ENCODE data around the gene ADCY3. TPM values are rescaled to one million over a fixed set of nuclear protein-coding genes. Genes with fewer than 3 reads are reported as not detected.

ADCY3 gene
- polyA plus RNA-seq, 1 donor from 2014 or later = 28.8 TPM

DNA sequence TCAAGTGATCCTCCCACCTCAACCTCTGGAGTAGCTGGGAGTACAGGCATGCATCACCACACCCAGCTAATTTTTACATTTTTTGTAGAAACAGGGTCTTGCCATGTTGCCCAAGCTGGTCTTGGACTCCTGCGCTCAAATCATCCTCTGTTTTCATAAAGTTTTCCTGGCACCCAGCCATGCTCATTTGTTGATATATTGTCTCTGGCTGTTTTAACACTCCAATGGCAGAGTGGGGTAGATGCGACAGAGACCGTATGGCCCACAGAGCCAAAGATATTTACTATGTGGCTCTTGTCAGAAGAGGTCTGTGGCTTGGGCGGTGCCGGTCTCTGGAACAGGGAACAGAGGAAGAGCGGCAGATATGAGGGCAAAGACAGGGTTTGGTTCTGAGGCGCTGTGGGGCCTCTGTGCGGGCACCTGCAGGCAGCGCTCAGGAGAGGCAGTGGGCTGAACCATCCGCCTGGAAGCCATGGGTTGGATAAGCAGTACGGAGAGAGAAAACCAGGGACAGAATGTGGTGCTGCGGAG lies 76.6 kb downstream of the ADCY3 start:
- H3K36me3 ChIP-seq (ENCODE audit: insufficient read depth, low read length) = no peaks in the 10 kb centered on the region
- H3K27ac ChIP-seq (ENCODE audit: low read length) = no peak overlapping the region
- no peak overlapping the region for H3K4me3 ChIP-seq (ENCODE audit: low read length)
- no peaks in the 10 kb centered on the region for H4K20me1 ChIP-seq (ENCODE audit: insufficient read depth)
- H3K27me3 ChIP-seq (ENCODE audit: insufficient read depth, low read depth, low read length) = no peaks in the 10 kb centered on the region
- no peaks in the 10 kb centered on the region for H3K9me2 ChIP-seq (ENCODE audit: insufficient read depth, low read length)
- TF ChIP-seq, protein P1, sequence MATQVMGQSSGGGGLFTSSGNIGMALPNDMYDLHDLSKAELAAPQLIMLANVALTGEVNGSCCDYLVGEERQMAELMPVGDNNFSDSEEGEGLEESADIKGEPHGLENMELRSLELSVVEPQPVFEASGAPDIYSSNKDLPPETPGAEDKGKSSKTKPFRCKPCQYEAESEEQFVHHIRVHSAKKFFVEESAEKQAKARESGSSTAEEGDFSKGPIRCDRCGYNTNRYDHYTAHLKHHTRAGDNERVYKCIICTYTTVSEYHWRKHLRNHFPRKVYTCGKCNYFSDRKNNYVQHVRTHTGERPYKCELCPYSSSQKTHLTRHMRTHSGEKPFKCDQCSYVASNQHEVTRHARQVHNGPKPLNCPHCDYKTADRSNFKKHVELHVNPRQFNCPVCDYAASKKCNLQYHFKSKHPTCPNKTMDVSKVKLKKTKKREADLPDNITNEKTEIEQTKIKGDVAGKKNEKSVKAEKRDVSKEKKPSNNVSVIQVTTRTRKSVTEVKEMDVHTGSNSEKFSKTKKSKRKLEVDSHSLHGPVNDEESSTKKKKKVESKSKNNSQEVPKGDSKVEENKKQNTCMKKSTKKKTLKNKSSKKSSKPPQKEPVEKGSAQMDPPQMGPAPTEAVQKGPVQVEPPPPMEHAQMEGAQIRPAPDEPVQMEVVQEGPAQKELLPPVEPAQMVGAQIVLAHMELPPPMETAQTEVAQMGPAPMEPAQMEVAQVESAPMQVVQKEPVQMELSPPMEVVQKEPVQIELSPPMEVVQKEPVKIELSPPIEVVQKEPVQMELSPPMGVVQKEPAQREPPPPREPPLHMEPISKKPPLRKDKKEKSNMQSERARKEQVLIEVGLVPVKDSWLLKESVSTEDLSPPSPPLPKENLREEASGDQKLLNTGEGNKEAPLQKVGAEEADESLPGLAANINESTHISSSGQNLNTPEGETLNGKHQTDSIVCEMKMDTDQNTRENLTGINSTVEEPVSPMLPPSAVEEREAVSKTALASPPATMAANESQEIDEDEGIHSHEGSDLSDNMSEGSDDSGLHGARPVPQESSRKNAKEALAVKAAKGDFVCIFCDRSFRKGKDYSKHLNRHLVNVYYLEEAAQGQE (IDR thresholded peaks at IDR 0.05; ENCODE audit: borderline replicate concordance) = no peak
- TF ChIP-seq SMC3 (conservative IDR thresholded peaks at IDR 0.05; ENCODE audit: poor library complexity) (no peak), EP300 (conservative IDR thresholded peaks at IDR 0.05; ENCODE audit: poor library complexity, severe bottlenecking) (no peak), MXI1 (conservative IDR thresholded peaks at IDR 0.05; ENCODE audit: poor library complexity, severe bottlenecking) (no peak), RAD21 (conservative IDR thresholded peaks at IDR 0.05) (no peak), POLR2AphosphoS5 (IDR thresholded peaks at IDR 0.05) (no peak), EZH2 (IDR thresholded peaks at IDR 0.05; ENCODE audit: borderline replicate concordance, insufficient read depth, low read length, poor library complexity, severe bottlenecking) (no peak), TAF1 (IDR thresholded peaks at IDR 0.05; ENCODE audit: low read depth) (no peak)
- TF ChIP-seq, protein P2, sequence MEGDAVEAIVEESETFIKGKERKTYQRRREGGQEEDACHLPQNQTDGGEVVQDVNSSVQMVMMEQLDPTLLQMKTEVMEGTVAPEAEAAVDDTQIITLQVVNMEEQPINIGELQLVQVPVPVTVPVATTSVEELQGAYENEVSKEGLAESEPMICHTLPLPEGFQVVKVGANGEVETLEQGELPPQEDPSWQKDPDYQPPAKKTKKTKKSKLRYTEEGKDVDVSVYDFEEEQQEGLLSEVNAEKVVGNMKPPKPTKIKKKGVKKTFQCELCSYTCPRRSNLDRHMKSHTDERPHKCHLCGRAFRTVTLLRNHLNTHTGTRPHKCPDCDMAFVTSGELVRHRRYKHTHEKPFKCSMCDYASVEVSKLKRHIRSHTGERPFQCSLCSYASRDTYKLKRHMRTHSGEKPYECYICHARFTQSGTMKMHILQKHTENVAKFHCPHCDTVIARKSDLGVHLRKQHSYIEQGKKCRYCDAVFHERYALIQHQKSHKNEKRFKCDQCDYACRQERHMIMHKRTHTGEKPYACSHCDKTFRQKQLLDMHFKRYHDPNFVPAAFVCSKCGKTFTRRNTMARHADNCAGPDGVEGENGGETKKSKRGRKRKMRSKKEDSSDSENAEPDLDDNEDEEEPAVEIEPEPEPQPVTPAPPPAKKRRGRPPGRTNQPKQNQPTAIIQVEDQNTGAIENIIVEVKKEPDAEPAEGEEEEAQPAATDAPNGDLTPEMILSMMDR (IDR thresholded peaks at IDR 0.05; ENCODE audit: poor library complexity, severe bottlenecking) = no peak
- no peaks in the 10 kb centered on the region for H3K9me3 ChIP-seq (ENCODE audit: low read length)
- no peaks in the 10 kb centered on the region for H3K79me2 ChIP-seq (replicated peaks; ENCODE audit: insufficient read depth, low read length)
- no peak overlapping the region for H3K4me2 ChIP-seq (ENCODE audit: low read length)
- H3F3A ChIP-seq (ENCODE audit: insufficient read depth, low read length, poor library complexity, severe bottlenecking) = no peaks in the 10 kb centered on the region
- no peak overlapping the region for H2AFZ ChIP-seq (ENCODE audit: low read depth, low read length)
- no peak overlapping the region for H3K9ac ChIP-seq (ENCODE audit: low read length)

DNA sequence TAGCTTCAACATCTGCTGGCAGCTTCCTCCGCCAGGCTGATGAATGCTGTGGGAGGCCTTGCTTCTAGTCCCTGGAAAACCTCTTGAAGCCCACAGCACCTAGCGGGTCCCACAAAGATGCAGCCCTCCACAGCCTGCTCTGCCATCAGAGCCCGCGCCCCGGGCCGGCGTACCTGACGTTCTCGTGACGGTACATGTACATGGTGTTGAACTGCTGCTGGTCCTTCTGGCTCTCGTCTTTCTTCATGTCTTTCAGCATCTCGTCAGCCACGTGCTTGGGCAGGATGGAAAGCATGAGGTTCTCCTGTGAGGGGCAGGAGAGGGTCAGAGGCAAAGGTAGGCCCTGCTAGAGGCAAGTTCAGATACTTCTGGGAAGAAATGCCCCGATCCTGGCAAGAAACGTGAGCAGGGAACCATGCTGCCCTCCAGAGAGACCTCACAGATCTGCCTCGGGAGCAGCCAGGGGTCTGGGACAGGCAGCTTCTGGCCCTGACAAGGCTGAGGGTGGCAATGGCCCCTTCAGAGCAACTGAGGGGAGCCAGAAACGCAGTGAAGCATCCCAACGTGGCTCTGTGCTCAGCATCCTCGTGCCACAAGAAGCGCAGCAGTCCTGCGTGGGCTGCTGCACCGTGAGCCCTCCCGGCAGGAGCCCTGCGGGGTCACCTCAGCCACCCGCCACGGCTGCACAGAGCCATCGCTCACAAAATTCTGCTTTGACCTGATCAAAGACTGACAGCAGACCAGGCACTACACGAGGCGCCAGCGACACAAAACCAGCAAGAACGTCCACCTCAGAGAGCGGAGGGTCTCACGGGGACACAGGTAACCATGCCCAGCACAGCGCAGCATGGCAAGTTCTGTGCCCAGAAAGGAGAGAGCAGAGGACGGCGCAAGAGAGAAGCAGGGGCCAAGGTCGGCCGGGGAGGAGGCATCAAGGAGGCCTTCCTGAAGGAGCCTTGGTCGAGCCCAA lies 77.7 kb downstream of the ADCY3 start:
- H3K9me3 ChIP-seq (ENCODE audit: low read length) = no peaks in the 10 kb centered on the region
- no peak overlapping the region for H3K4me2 ChIP-seq (ENCODE audit: low read length)
- H2AFZ ChIP-seq (ENCODE audit: low read depth, low read length) = no peak overlapping the region
- no peaks in the 10 kb centered on the region for H3F3A ChIP-seq (ENCODE audit: insufficient read depth, low read length, poor library complexity, severe bottlenecking)
- no peaks in the 10 kb centered on the region for H4K20me1 ChIP-seq (ENCODE audit: insufficient read depth)
- no peak overlapping the region for H3K9ac ChIP-seq (ENCODE audit: low read length)
- no peak overlapping the region for H3K4me3 ChIP-seq (ENCODE audit: low read length)
- H3K79me2 ChIP-seq (replicated peaks; ENCODE audit: insufficient read depth, low read length) = no peaks in the 10 kb centered on the region
- H3K9me2 ChIP-seq (ENCODE audit: insufficient read depth, low read length) = no peaks in the 10 kb centered on the region
- no peaks in the 10 kb centered on the region for H3K27me3 ChIP-seq (ENCODE audit: insufficient read depth, low read depth, low read length)
- no peaks in the 10 kb centered on the region for H3K36me3 ChIP-seq (ENCODE audit: insufficient read depth, low read length)
- TF ChIP-seq RAD21 (conservative IDR thresholded peaks at IDR 0.05) (no peak), POLR2AphosphoS5 (IDR thresholded peaks at IDR 0.05) (no peak), EZH2 (IDR thresholded peaks at IDR 0.05; ENCODE audit: borderline replicate concordance, insufficient read depth, low read length, poor library complexity, severe bottlenecking) (no peak), MXI1 (conservative IDR thresholded peaks at IDR 0.05; ENCODE audit: poor library complexity, severe bottlenecking) (no peak), SMC3 (conservative IDR thresholded peaks at IDR 0.05; ENCODE audit: poor library complexity) (no peak), EP300 (conservative IDR thresholded peaks at IDR 0.05; ENCODE audit: poor library complexity, severe bottlenecking) (no peak)
- TF ChIP-seq, protein P1 (IDR thresholded peaks at IDR 0.05; ENCODE audit: borderline replicate concordance) = no peak
- TF ChIP-seq, protein P2 (IDR thresholded peaks at IDR 0.05; ENCODE audit: poor library complexity, severe bottlenecking) = no peak
- no peak overlapping the region for H3K27ac ChIP-seq (ENCODE audit: low read length)

Data from neural cell (in vitro differentiated cells).